Muscle layer of colon (tissue), 2 donors: ENCODE data around the gene C6.

Experiments
- H3K27ac ChIP-seq: one replicate; pipeline ENCODE4 v1.7.0; 2013; ENCODE audit warnings: low read depth, mild to moderate bottlenecking, low read length, moderate library complexity
- H3K27me3 ChIP-seq, 2 donors: one replicate each; pipeline ENCODE4 v1.7.0; 2013; ENCODE audit warnings: low read length in 2 of 2, mild to moderate bottlenecking in 2 of 2; ENCODE audit not compliant: insufficient read depth in 2 of 2, control insufficient read depth in 1 of 2
- H3K36me3 ChIP-seq: one replicate; pipeline ENCODE4 v1.7.0; 2013; ENCODE audit warnings: mild to moderate bottlenecking, low read length; ENCODE audit not compliant: insufficient read depth
- H3K4me1 ChIP-seq: one replicate; pipeline ENCODE4 v1.7.0; 2013; ENCODE audit warnings: mild to moderate bottlenecking, low read length; ENCODE audit not compliant: insufficient read depth
- H3K4me3 ChIP-seq, 2 donors: one replicate each; pipeline ENCODE4 v1.7.0; 2013; ENCODE audit warnings: low read length in 2 of 2, low read depth in 1 of 2, mild to moderate bottlenecking in 1 of 2, moderate library complexity in 1 of 2
- H3K9ac ChIP-seq: one replicate; pipeline ENCODE4 v1.7.0; 2013; ENCODE audit warnings: low read length
- H3K9me3 ChIP-seq: one replicate; pipeline ENCODE4 v1.7.0; 2013; ENCODE audit warnings: mild to moderate bottlenecking, low read length
- donor health status: abdominal sarcoma.
- donor health status: Adenocarcinoma of cecum.

C6 gene

DNA sequence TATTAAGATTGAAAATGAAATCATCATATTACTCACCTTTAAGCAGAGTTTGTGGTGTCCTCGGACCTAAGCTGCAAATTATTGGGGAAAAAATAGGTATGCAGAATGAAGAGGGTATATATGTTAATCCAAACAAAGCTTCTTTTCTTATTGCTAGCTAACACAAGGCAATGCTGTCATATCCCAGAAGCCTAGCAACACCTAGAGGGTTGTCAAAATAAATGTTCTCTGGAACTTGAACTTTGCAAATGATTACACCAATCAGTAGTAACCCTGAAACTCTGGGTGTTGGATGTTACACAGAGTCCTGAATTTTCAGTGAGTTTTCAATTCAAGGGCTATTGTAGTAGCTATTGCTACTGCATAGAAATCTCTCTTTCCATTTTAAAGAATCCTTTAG, at the start of gene C6:
Gene C6, minus strand, starts transcription at position 193 of the 400 bp plus-strand sequence. CDS start 10,302 bp downstream, outside the sequence.
- Histone ChIP-seq H3K4me1 (no peaks in the 10 kb centered on the region), H3K27me3 (no peaks in the 10 kb centered on the region), H3K27ac (no peak within 1 kb of the TSS), H3K36me3 (no peaks in the 10 kb centered on the region), H3K4me3 (no peak within 1 kb of the TSS), H3K9ac (no peak within 1 kb of the TSS), H3K9me3 (no peaks in the 10 kb centered on the region)

DNA sequence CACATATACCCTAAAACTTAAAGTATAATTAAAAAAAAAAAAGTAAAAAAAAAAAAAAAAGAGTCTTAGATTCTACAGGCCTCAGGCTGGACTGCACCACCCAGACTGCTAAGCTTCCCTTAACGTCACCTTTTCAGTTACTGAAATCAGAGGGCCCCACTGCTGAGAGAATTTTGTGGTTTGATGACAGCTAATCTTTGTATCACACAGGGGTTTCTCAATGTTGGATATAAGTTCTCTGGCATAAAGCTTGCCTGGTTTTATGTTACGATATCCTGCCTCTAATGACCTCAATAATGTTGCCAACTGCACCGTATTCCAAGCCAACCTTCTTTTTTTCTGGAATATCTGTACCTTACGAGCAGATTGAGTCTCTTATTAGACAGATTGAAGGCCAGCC, 43.1 kb upstream of the C6 start:
- no peaks in the 10 kb centered on the region for H3K36me3 ChIP-seq
- H3K4me3 ChIP-seq: no peak overlapping the region
- H3K9ac ChIP-seq: no peak overlapping the region
- H3K27ac ChIP-seq: no peak overlapping the region
- no peaks in the 10 kb centered on the region for H3K4me1 ChIP-seq
- H3K27me3 ChIP-seq: no peaks in the 10 kb centered on the region
- H3K9me3 ChIP-seq: no peaks in the 10 kb centered on the region

DNA sequence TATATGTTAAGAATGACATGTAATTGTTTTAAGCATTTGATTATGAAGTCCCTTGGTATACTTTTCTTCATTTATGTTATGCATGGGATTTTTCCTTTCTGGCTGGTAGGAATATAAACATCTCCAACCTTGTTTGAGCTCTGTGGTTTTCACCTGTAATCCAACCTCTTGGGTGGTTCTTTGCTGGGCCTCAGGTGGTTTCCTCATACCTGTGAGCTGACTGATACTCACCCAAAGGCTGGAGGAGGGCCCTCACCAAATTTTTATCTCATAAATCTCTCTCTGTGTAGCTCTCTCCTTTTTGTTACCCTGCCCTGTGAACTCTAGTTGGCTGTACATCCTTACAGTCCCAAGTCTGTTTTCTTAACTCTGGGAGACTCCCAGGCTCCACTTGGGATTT, 39.8 kb upstream of the C6 start:
- no peak overlapping the region for H3K4me3 ChIP-seq
- H3K4me1 ChIP-seq: no peaks in the 10 kb centered on the region
- H3K27me3 ChIP-seq: no peaks in the 10 kb centered on the region
- no peak overlapping the region for H3K9ac ChIP-seq
- no peak overlapping the region for H3K27ac ChIP-seq
- no peaks in the 10 kb centered on the region for H3K9me3 ChIP-seq
- H3K36me3 ChIP-seq: no peaks in the 10 kb centered on the region

- Histone ChIP-seq H3K27me3 (no peaks in the 10 kb centered on the region), H3K9ac (no peak overlapping the region), H3K4me3 (no peak overlapping the region), H3K27ac (no peak overlapping the region), H3K4me1 (no peaks in the 10 kb centered on the region), H3K9me3 (no peaks in the 10 kb centered on the region), H3K36me3 (no peaks in the 10 kb centered on the region)
These were observed 38.7 kb upstream of the C6 start for GRCh38 chr5:41252036-41252435.

DNA sequence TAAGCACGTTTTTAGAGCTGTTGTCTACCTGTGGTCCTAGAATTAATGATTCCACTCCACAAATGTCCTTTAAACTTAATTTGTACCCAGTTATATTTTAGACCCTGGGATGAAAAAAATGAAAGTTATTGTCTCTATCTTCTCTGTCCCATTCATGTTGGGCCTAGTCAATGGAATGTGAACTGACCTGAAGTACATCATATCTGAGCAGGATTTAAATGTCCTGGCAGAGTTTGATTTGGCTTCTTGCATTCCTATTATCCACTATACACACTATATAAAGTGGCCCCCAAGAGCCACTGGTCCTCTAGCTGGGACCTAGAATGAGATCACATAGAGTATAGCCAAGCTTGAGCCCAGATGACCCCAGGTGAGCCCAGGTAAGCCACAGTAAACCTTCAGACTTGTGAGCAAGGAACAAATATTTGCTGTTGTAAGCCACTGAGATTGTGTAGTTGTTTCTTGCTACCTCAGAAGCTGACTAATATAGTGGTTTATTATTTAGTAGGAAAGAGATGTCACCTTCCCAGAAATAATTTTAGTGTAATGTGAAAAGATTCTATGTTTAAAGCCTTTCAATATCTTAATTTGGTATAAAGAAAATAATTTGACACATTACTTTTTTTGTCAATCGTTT, 37.1 kb upstream of the C6 start:
- no peaks in the 10 kb centered on the region for H3K36me3 ChIP-seq
- H3K27ac ChIP-seq: no peak overlapping the region
- H3K4me1 ChIP-seq: no peaks in the 10 kb centered on the region
- no peak overlapping the region for H3K9ac ChIP-seq
- no peaks in the 10 kb centered on the region for H3K27me3 ChIP-seq
- no peaks in the 10 kb centered on the region for H3K9me3 ChIP-seq
- H3K4me3 ChIP-seq: no peak overlapping the region

- Histone ChIP-seq H3K9ac (no peak overlapping the region), H3K27me3 (no peaks in the 10 kb centered on the region), H3K36me3 (no peaks in the 10 kb centered on the region), H3K4me3 (no peak overlapping the region), H3K9me3 (no peaks in the 10 kb centered on the region), H3K27ac (no peak overlapping the region), H3K4me1 (no peaks in the 10 kb centered on the region)
These were observed 33.8 kb upstream of the C6 start for GRCh38 chr5:41247135-41247534.

- Histone ChIP-seq H3K27me3 (no peaks in the 10 kb centered on the region), H3K36me3 (no peaks in the 10 kb centered on the region), H3K27ac (no peak overlapping the region), H3K9ac (no peak overlapping the region), H3K4me3 (no peak overlapping the region), H3K9me3 (no peaks in the 10 kb centered on the region), H3K4me1 (no peaks in the 10 kb centered on the region)
These were observed 33.0 kb upstream of the C6 start for GRCh38 chr5:41246376-41246775.

- no peaks in the 10 kb centered on the region for H3K4me1 ChIP-seq
- H3K9ac ChIP-seq: no peak overlapping the region
- H3K4me3 ChIP-seq: no peak overlapping the region
- no peak overlapping the region for H3K27ac ChIP-seq
- no peaks in the 10 kb centered on the region for H3K27me3 ChIP-seq
- no peaks in the 10 kb centered on the region for H3K36me3 ChIP-seq
- H3K9me3 ChIP-seq: no peaks in the 10 kb centered on the region
These were observed 30.2 kb upstream of the C6 start for GRCh38 chr5:41243558-41243957.

- Histone ChIP-seq H3K27me3 (no peaks in the 10 kb centered on the region), H3K4me1 (no peaks in the 10 kb centered on the region), H3K36me3 (no peaks in the 10 kb centered on the region), H3K4me3 (no peak overlapping the region), H3K27ac (no peak overlapping the region), H3K9ac (no peak overlapping the region), H3K9me3 (no peaks in the 10 kb centered on the region)
These were observed 27.7 kb upstream of the C6 start for GRCh38 chr5:41240985-41241384.

GRCh38 chr5:41240390-41240789, 27.1 kb upstream of the C6 start:
- H3K9ac ChIP-seq: no peak overlapping the region
- no peaks in the 10 kb centered on the region for H3K4me1 ChIP-seq
- no peaks in the 10 kb centered on the region for H3K27me3 ChIP-seq
- no peaks in the 10 kb centered on the region for H3K36me3 ChIP-seq
- no peak overlapping the region for H3K27ac ChIP-seq
- H3K9me3 ChIP-seq: no peaks in the 10 kb centered on the region
- no peak overlapping the region for H3K4me3 ChIP-seq

GRCh38 chr5:41234475-41234874, 21.1 kb upstream of the C6 start:
- Histone ChIP-seq H3K4me3 (no peak overlapping the region), H3K27ac (no peak overlapping the region), H3K9me3 (peaks cover 4% of the 10 kb centered on the region), H3K9ac (no peak overlapping the region), H3K36me3 (no peaks in the 10 kb centered on the region), H3K4me1 (no peaks in the 10 kb centered on the region), H3K27me3 (no peaks in the 10 kb centered on the region)

GRCh38 chr5:41232797-41233196, 19.5 kb upstream of the C6 start:
- Histone ChIP-seq H3K9me3 (peaks cover 4% of the 10 kb centered on the region), H3K27ac (no peak overlapping the region), H3K9ac (no peak overlapping the region), H3K36me3 (no peaks in the 10 kb centered on the region), H3K4me1 (no peaks in the 10 kb centered on the region), H3K27me3 (no peaks in the 10 kb centered on the region), H3K4me3 (no peak overlapping the region)
